ENCODE measurements around the gene NTRK2. TPM values are rescaled to one million over a fixed set of nuclear protein-coding genes. Genes with fewer than 3 reads are reported as not detected.
A peak's percentile ranks its signal among the peaks of the same experiment; 100 is the strongest.

Gene NTRK2
- total and polyA plus RNA-seq, 2 experiments from 2014 or later = 0.03 TPM; not detected in 1

DNA sequence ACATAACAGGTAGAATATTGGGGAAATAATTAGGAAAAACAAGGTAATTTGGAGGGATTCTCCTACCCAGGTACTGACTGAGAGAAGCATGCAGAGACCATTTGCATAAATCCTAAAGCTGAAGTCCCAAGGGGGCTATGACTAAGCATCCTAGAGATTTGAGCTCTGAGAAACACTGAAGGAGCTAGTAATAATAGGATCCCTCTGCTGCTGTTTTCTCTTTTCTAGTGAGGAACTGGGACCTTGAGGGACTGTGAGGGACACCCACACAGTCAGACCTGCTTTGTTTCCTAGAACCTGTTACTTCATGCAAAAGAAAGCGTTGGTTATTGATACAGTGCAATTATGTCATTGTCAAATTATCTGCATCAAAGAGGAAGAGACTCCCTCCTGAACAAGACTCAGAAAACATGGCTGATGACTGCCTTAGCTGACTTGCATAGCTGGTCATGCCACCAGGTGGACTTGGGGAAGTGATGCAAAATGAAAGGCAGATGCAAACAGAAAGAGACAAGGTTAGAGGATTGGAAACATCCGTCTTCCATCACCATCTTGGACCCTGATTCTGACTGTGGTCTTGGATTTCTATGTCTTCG, 335.4 kb downstream of the NTRK2 start:
- no peaks in the 10 kb centered on the region for H3F3A ChIP-seq (replicated peaks; ENCODE audit: low read depth)
- peaks cover 18% of the 10 kb centered on the region; the same call in 2 of the 3 replicates for H3K4me1 Mint-ChIP-seq

More for the DNA sequence above, 335.4 kb downstream of the NTRK2 start:
- no peak overlapping the region for H3K27ac ChIP-seq (ENCODE audit: low read depth)
- no peak overlapping the region for H3K4me3 ChIP-seq
- H3K36me3 ChIP-seq (ENCODE audit: insufficient read depth) = no peaks in the 10 kb centered on the region
- H4K20me1 ChIP-seq (replicated peaks; ENCODE audit: insufficient read depth) = no peaks in the 10 kb centered on the region
- no peak overlapping the region for H2AFZ ChIP-seq
- H3K4me2 ChIP-seq = peak overlapping the region; percentile 36; the same call in 1 of the 2 replicates
- DNase-seq (ENCODE audit: low spot score) = peak; percentile 5
- peaks cover 17% of the 10 kb centered on the region for H3K4me1 ChIP-seq (ENCODE audit: insufficient read depth)
- H3K79me2 ChIP-seq (replicated peaks; ENCODE audit: insufficient read depth) = no peaks in the 10 kb centered on the region
- ATAC-seq = no peak
- H3K9me2 ChIP-seq (ENCODE audit: insufficient read depth) = peaks cover 12% of the 10 kb centered on the region; the same call in 1 of the 2 replicates
- Mint-ChIP-seq H3K9me3 (peaks cover 22% of the 10 kb centered on the region), H3K4me3 (no peak overlapping the region), H3K27me3 (ENCODE audit: insufficient read depth, low read depth, poor library complexity) (peaks cover 2% of the 10 kb centered on the region), H3K27ac (no peak overlapping the region; the same call in 1 of the 2 replicates), H3K36me3 (ENCODE audit: low read depth) (peaks cover 14% of the 10 kb centered on the region)
- H3K27me3 ChIP-seq (ENCODE audit: insufficient read depth) = no peaks in the 10 kb centered on the region
- TF ChIP-seq ZNF114 (CRISPR knock-in tag; IDR thresholded peaks at IDR 0.05) = no peak
- TF ChIP-seq, protein P1, sequence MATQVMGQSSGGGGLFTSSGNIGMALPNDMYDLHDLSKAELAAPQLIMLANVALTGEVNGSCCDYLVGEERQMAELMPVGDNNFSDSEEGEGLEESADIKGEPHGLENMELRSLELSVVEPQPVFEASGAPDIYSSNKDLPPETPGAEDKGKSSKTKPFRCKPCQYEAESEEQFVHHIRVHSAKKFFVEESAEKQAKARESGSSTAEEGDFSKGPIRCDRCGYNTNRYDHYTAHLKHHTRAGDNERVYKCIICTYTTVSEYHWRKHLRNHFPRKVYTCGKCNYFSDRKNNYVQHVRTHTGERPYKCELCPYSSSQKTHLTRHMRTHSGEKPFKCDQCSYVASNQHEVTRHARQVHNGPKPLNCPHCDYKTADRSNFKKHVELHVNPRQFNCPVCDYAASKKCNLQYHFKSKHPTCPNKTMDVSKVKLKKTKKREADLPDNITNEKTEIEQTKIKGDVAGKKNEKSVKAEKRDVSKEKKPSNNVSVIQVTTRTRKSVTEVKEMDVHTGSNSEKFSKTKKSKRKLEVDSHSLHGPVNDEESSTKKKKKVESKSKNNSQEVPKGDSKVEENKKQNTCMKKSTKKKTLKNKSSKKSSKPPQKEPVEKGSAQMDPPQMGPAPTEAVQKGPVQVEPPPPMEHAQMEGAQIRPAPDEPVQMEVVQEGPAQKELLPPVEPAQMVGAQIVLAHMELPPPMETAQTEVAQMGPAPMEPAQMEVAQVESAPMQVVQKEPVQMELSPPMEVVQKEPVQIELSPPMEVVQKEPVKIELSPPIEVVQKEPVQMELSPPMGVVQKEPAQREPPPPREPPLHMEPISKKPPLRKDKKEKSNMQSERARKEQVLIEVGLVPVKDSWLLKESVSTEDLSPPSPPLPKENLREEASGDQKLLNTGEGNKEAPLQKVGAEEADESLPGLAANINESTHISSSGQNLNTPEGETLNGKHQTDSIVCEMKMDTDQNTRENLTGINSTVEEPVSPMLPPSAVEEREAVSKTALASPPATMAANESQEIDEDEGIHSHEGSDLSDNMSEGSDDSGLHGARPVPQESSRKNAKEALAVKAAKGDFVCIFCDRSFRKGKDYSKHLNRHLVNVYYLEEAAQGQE (IDR thresholded peaks at IDR 0.05; ENCODE audit: unreplicated experiment) = no peak
- TF ChIP-seq JUNB (IDR thresholded peaks at IDR 0.05; ENCODE audit: unreplicated experiment) = no peak
- TF ChIP-seq POLR2AphosphoS5 (IDR thresholded peaks at IDR 0.05; ENCODE audit: low read depth) = no peak
- TF ChIP-seq, protein P2, sequence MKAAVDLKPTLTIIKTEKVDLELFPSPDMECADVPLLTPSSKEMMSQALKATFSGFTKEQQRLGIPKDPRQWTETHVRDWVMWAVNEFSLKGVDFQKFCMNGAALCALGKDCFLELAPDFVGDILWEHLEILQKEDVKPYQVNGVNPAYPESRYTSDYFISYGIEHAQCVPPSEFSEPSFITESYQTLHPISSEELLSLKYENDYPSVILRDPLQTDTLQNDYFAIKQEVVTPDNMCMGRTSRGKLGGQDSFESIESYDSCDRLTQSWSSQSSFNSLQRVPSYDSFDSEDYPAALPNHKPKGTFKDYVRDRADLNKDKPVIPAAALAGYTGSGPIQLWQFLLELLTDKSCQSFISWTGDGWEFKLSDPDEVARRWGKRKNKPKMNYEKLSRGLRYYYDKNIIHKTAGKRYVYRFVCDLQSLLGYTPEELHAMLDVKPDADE (IDR thresholded peaks at IDR 0.05) = no peak
- TF ChIP-seq CREB1 (CRISPR knock-in tag; IDR thresholded peaks at IDR 0.05; ENCODE audit: low read depth) = no peak
- TF ChIP-seq EZH2phosphoT487 (IDR thresholded peaks at IDR 0.05; ENCODE audit: unreplicated experiment) = no peak
- TF ChIP-seq ZNF331 (CRISPR knock-in tag; IDR thresholded peaks at IDR 0.05; ENCODE audit: low read depth) = no peak
- TF ChIP-seq NANOG (IDR thresholded peaks at IDR 0.05; ENCODE audit: borderline replicate concordance) = no peak
- TF ChIP-seq STAT1 (IDR thresholded peaks at IDR 0.05; ENCODE audit: unreplicated experiment) = no peak
- TF ChIP-seq, protein P3, sequence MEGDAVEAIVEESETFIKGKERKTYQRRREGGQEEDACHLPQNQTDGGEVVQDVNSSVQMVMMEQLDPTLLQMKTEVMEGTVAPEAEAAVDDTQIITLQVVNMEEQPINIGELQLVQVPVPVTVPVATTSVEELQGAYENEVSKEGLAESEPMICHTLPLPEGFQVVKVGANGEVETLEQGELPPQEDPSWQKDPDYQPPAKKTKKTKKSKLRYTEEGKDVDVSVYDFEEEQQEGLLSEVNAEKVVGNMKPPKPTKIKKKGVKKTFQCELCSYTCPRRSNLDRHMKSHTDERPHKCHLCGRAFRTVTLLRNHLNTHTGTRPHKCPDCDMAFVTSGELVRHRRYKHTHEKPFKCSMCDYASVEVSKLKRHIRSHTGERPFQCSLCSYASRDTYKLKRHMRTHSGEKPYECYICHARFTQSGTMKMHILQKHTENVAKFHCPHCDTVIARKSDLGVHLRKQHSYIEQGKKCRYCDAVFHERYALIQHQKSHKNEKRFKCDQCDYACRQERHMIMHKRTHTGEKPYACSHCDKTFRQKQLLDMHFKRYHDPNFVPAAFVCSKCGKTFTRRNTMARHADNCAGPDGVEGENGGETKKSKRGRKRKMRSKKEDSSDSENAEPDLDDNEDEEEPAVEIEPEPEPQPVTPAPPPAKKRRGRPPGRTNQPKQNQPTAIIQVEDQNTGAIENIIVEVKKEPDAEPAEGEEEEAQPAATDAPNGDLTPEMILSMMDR (conservative IDR thresholded peaks at IDR 0.05; ENCODE audit: low read depth in 2 of 2) = no peak
- TF ChIP-seq EZH2 (IDR thresholded peaks at IDR 0.05; ENCODE audit: low read depth, unreplicated experiment) = no peak
- TF ChIP-seq, protein P4, sequence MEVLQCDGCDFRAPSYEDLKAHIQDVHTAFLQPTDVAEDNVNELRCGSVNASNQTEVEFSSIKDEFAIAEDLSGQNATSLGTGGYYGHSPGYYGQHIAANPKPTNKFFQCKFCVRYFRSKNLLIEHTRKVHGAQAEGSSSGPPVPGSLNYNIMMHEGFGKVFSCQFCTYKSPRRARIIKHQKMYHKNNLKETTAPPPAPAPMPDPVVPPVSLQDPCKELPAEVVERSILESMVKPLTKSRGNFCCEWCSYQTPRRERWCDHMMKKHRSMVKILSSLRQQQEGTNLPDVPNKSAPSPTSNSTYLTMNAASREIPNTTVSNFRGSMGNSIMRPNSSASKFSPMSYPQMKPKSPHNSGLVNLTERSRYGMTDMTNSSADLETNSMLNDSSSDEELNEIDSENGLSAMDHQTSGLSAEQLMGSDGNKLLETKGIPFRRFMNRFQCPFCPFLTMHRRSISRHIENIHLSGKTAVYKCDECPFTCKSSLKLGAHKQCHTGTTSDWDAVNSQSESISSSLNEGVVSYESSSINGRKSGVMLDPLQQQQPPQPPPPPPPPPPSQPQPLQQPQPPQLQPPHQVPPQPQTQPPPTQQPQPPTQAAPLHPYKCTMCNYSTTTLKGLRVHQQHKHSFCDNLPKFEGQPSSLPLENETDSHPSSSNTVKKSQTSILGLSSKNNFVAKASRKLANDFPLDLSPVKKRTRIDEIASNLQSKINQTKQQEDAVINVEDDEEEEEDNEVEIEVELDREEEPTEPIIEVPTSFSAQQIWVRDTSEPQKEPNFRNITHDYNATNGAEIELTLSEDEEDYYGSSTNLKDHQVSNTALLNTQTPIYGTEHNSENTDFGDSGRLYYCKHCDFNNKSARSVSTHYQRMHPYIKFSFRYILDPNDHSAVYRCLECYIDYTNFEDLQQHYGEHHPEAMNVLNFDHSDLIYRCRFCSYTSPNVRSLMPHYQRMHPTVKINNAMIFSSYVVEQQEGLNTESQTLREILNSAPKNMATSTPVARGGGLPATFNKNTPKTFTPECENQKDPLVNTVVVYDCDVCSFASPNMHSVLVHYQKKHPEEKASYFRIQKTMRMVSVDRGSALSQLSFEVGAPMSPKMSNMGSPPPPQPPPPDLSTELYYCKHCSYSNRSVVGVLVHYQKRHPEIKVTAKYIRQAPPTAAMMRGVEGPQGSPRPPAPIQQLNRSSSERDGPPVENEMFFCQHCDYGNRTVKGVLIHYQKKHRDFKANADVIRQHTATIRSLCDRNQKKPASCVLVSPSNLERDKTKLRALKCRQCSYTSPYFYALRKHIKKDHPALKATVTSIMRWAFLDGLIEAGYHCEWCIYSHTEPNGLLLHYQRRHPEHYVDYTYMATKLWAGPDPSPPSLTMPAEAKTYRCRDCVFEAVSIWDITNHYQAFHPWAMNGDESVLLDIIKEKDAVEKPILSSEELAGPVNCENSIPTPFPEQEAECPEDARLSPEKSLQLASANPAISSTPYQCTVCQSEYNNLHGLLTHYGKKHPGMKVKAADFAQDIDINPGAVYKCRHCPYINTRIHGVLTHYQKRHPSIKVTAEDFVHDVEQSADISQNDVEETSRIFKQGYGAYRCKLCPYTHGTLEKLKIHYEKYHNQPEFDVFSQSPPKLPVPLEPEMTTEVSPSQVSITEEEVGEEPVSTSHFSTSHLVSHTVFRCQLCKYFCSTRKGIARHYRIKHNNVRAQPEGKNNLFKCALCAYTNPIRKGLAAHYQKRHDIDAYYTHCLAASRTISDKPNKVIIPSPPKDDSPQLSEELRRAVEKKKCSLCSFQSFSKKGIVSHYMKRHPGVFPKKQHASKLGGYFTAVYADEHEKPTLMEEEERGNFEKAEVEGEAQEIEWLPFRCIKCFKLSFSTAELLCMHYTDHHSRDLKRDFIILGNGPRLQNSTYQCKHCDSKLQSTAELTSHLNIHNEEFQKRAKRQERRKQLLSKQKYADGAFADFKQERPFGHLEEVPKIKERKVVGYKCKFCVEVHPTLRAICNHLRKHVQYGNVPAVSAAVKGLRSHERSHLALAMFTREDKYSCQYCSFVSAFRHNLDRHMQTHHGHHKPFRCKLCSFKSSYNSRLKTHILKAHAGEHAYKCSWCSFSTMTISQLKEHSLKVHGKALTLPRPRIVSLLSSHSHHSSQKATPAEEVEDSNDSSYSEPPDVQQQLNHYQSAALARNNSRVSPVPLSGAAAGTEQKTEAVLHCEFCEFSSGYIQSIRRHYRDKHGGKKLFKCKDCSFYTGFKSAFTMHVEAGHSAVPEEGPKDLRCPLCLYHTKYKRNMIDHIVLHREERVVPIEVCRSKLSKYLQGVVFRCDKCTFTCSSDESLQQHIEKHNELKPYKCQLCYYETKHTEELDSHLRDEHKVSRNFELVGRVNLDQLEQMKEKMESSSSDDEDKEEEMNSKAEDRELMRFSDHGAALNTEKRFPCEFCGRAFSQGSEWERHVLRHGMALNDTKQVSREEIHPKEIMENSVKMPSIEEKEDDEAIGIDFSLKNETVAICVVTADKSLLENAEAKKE (CRISPR knock-in tag; IDR thresholded peaks at IDR 0.05) = no peak

All from GM23338 (cell line).